ENCODE results near the gene PCCA.
A peak's percentile ranks its signal among the peaks of the same experiment; 100 is the strongest.

PCCA gene

DNA sequence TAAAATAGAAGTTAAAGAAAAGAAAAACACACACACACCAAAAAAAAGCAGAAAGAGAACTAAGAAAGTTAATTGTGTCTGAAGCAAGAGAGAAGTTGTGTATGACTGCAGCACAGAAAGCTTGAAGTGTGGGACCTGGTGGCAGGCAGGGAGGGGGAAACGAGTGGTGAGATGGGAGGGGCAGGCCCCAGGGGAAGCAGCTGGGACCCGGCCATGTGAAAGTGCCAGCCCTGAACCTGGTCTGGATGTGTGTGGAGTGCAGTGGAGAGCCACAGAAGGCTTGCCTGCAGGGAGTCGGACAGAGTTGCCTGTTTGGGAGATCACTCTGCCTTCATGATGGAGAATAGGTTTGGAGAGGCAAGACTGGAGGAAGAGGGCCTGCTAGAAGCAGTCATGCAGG is 300.7 kb downstream of the PCCA start:
- Histone ChIP-seq H3K4me2 (ENCODE audit: insufficient read depth, low read length) (no peak overlapping the region), H3K4me1 (ENCODE audit: insufficient read depth, low read length) (no peaks in the 10 kb centered on the region), H3K27me3 (ENCODE audit: insufficient read depth, low read length, poor library complexity) (no peaks in the 10 kb centered on the region), H3K36me3 (ENCODE audit: insufficient read depth, low read length) (no peaks in the 10 kb centered on the region), H2AFZ (ENCODE audit: low read depth, low read length) (no peak overlapping the region), H3K79me2 (ENCODE audit: insufficient read depth, low read length) (no peaks in the 10 kb centered on the region), H4K20me1 (ENCODE audit: insufficient read depth, low read length) (no peaks in the 10 kb centered on the region), H3K4me3 (ENCODE audit: low read depth in 1 of 2, low read length in 2 of 2) (no peak overlapping the region), H3K9ac (ENCODE audit: low read depth, low read length) (no peak overlapping the region), H3K9me3 (ENCODE audit: insufficient read depth, low read length, severe bottlenecking) (no peaks in the 10 kb centered on the region), H3K27ac (ENCODE audit: low read length) (no peak overlapping the region)
- DNase-seq (peak; percentile 52), ATAC-seq (ENCODE audit: insufficient read depth, low read depth) (peak; percentile 61)
- TF ChIP-seq, protein P1, sequence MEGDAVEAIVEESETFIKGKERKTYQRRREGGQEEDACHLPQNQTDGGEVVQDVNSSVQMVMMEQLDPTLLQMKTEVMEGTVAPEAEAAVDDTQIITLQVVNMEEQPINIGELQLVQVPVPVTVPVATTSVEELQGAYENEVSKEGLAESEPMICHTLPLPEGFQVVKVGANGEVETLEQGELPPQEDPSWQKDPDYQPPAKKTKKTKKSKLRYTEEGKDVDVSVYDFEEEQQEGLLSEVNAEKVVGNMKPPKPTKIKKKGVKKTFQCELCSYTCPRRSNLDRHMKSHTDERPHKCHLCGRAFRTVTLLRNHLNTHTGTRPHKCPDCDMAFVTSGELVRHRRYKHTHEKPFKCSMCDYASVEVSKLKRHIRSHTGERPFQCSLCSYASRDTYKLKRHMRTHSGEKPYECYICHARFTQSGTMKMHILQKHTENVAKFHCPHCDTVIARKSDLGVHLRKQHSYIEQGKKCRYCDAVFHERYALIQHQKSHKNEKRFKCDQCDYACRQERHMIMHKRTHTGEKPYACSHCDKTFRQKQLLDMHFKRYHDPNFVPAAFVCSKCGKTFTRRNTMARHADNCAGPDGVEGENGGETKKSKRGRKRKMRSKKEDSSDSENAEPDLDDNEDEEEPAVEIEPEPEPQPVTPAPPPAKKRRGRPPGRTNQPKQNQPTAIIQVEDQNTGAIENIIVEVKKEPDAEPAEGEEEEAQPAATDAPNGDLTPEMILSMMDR (IDR thresholded peaks at IDR 0.05; ENCODE audit: borderline replicate concordance, extremely low read depth, low read length, poor library complexity, severe bottlenecking) = no peak
- no peak for TF ChIP-seq EZH2 (IDR thresholded peaks at IDR 0.05; ENCODE audit: borderline replicate concordance, low read depth, low read length, severe bottlenecking)

- Histone ChIP-seq H3K79me2 (ENCODE audit: insufficient read depth, low read length) (no peaks in the 10 kb centered on the region), H3K9me3 (ENCODE audit: insufficient read depth, low read length, severe bottlenecking) (no peaks in the 10 kb centered on the region), H3K4me3 (ENCODE audit: low read depth in 1 of 2, low read length in 2 of 2) (no peak overlapping the region), H3K9ac (ENCODE audit: low read depth, low read length) (no peak overlapping the region), H3K4me1 (ENCODE audit: insufficient read depth, low read length) (no peaks in the 10 kb centered on the region), H3K27me3 (ENCODE audit: insufficient read depth, low read length, poor library complexity) (no peaks in the 10 kb centered on the region), H3K27ac (ENCODE audit: low read length) (no peak overlapping the region), H3K36me3 (ENCODE audit: insufficient read depth, low read length) (no peaks in the 10 kb centered on the region), H4K20me1 (ENCODE audit: insufficient read depth, low read length) (no peaks in the 10 kb centered on the region), H2AFZ (ENCODE audit: low read depth, low read length) (no peak overlapping the region), H3K4me2 (ENCODE audit: insufficient read depth, low read length) (no peak overlapping the region)
- DNase-seq (peak; percentile 17), ATAC-seq (ENCODE audit: insufficient read depth, low read depth) (no peak)
- no peak for TF ChIP-seq EZH2 (IDR thresholded peaks at IDR 0.05; ENCODE audit: borderline replicate concordance, low read depth, low read length, severe bottlenecking)
- TF ChIP-seq, protein P1 (IDR thresholded peaks at IDR 0.05; ENCODE audit: borderline replicate concordance, extremely low read depth, low read length, poor library complexity, severe bottlenecking) = no peak
These were observed 304.1 kb downstream of the PCCA start for GRCh38 chr13:100392709-100393630.

DNA sequence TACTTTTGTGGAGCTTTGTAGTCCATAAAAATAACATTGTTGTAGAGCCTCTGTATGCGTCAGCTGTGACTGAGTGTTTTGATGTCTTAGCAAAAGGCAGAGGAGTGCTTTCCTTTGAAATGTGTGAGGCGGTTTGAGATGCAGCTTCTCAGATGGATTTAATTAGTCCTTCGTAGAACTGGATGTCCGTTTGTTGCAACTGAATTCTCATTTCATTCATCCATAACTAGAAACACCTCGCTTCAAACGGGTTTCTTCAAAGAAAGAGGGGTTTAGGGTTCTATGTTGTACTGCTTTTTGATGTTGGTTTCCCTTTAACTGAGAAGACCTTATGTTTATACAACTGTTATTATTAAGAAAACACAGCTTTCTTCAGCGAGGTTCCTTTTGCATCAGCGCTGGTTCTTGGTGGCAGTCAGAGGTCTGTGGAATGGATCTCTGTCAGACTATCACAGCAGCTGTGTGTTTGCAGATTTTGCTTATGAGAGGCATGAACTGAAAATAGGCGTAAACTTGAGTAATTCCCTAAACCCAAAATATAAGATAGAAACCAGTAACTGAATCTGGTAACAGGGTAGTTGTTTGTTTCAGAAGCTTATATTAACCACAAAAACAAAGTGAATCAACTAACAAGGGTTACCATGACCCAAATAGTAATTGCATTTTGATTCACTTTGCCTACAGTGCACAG is 305.3 kb downstream of the PCCA start:
- H3K79me2 ChIP-seq (ENCODE audit: insufficient read depth, low read length) = no peaks in the 10 kb centered on the region
- H2AFZ ChIP-seq (ENCODE audit: low read depth, low read length) = no peak overlapping the region
- no peak overlapping the region for H3K9ac ChIP-seq (ENCODE audit: low read depth, low read length)
- H3K27me3 ChIP-seq (ENCODE audit: insufficient read depth, low read length, poor library complexity) = no peaks in the 10 kb centered on the region
- H3K27ac ChIP-seq (ENCODE audit: low read length) = no peak overlapping the region
- no peaks in the 10 kb centered on the region for H4K20me1 ChIP-seq (ENCODE audit: insufficient read depth, low read length)
- no peaks in the 10 kb centered on the region for H3K36me3 ChIP-seq (ENCODE audit: insufficient read depth, low read length)
- H3K9me3 ChIP-seq (ENCODE audit: insufficient read depth, low read length, severe bottlenecking) = no peaks in the 10 kb centered on the region
- no peak overlapping the region for H3K4me2 ChIP-seq (ENCODE audit: insufficient read depth, low read length)
- ATAC-seq (ENCODE audit: insufficient read depth, low read depth) = peak; percentile 29; the same call in 2 of the 3 replicates
- no peak overlapping the region for H3K4me3 ChIP-seq (ENCODE audit: low read depth in 1 of 2, low read length in 2 of 2)
- no peak for TF ChIP-seq EZH2 (IDR thresholded peaks at IDR 0.05; ENCODE audit: borderline replicate concordance, low read depth, low read length, severe bottlenecking)
- TF ChIP-seq, protein P1 (IDR thresholded peaks at IDR 0.05; ENCODE audit: borderline replicate concordance, extremely low read depth, low read length, poor library complexity, severe bottlenecking) = no peak
- no peak for DNase-seq
- no peaks in the 10 kb centered on the region for H3K4me1 ChIP-seq (ENCODE audit: insufficient read depth, low read length)

Data from DND-41 (cell line).